H1 (cell line): ENCODE measurements around the gene RAD51B. TPM values are rescaled to one million over a fixed set of nuclear protein-coding genes. Genes with fewer than 3 reads are reported as not detected.

Experiments
- CTCF ChIA-PET: fragments of 300-600 bp; sonication (Branson Sonifier 250); formaldehyde crosslinking; loops from one replicate; lab custom pipeline; 2021; ENCODE audit not compliant: partially characterized antibody; lab: Charles Lee
- POLR2A ChIA-PET: fragments of 300-600 bp; sonication (Branson Sonifier 250); formaldehyde crosslinking; loops from one replicate; lab custom pipeline; 2021; ENCODE audit warnings: inconsistent platforms; ENCODE audit not compliant: partially characterized antibody; lab: Charles Lee
- DNase-seq, 2 experiments: peaks; one replicate each; pipeline versions ENCODE4 v3.0.0 to v3.0.0-alpha.2; 2010 to 2022; ENCODE audit warnings: low spot score in 2 of 2, low read depth in 1 of 2, mixed read lengths in 1 of 2
- FAIRE-seq: peaks from 2 replicates; lab custom pipeline; 2011; peaks lifted over from hg19 to GRCh38; lab: Jason Lieb, UNC
- H2AFZ ChIP-seq: 2 replicates; pipeline ENCODE4 v1.8.1; 2012; ENCODE audit warnings: low read length, inconsistent platforms
- H2AK5ac ChIP-seq: 2 replicates; pipeline ENCODE4 v1.6.1; 2013; ENCODE audit warnings: low read depth, low read length
- H2BK120ac ChIP-seq: replicated peaks from 2 replicates; pipeline ENCODE3; 2013; ENCODE audit warnings: low read depth, low read length, inconsistent platforms
- H2BK12ac ChIP-seq: 2 replicates; pipeline ENCODE4 v1.6.1; 2013; ENCODE audit warnings: low read depth, low read length
- H2BK15ac ChIP-seq: 2 replicates; pipeline ENCODE4 v1.6.1; 2013; ENCODE audit warnings: low read length
- H2BK20ac ChIP-seq: 2 replicates; pipeline ENCODE4 v1.6.1; 2013; ENCODE audit warnings: low read length
- H2BK5ac ChIP-seq: 2 replicates; pipeline ENCODE4 v1.6.1; 2013; ENCODE audit warnings: low read depth, low read length
- H3K14ac ChIP-seq: 2 replicates; pipeline ENCODE4 v1.6.1; 2013; ENCODE audit warnings: inconsistent platforms; ENCODE audit not compliant: insufficient read length
- H3K18ac ChIP-seq: 2 replicates; pipeline ENCODE4 v1.6.1; 2013; ENCODE audit warnings: low read length; ENCODE audit errors: extremely low read depth
- H3K23ac ChIP-seq: 2 replicates; pipeline ENCODE4 v1.6.1; 2013; ENCODE audit warnings: inconsistent platforms; ENCODE audit not compliant: insufficient read length
- H3K23me2 ChIP-seq: 2 replicates; pipeline ENCODE4 v1.6.1; 2013; ENCODE audit warnings: low read depth, low read length
- H3K27ac ChIP-seq: 2 replicates; pipeline ENCODE4 v1.6.1; 2011; ENCODE audit warnings: low read depth, low read length, inconsistent platforms
- H3K27me3 ChIP-seq, 4 experiments: replicated peaks in 1 of 4; 1 replicate in 1 of 4; 2 replicates in 3 of 4; pipeline versions ENCODE4 v1.6.1 to v1.8.1; 2011 to 2013; ENCODE audit warnings: low read length in 3 of 4, mild to moderate bottlenecking in 3 of 4, inconsistent platforms in 2 of 4, mixed read lengths in 2 of 4, moderate library complexity in 1 of 4; ENCODE audit not compliant: control insufficient read depth in 3 of 4, insufficient read depth in 3 of 4; ENCODE audit errors: extremely low read depth in 1 of 4
- H3K36me3 ChIP-seq, 4 experiments: 2 replicates each; pipeline versions ENCODE4 v1.6.1 to v1.8.1; 2011 to 2013; ENCODE audit warnings: mild to moderate bottlenecking in 4 of 4, low read length in 3 of 4, moderate library complexity in 2 of 4, control low read depth in 1 of 4, inconsistent platforms in 1 of 4; ENCODE audit not compliant: insufficient read depth in 4 of 4, control insufficient read depth in 2 of 4
- H3K4ac ChIP-seq: replicated peaks from 2 replicates; pipeline ENCODE3; 2013; ENCODE audit warnings: low read length, low read depth, mixed read lengths, inconsistent platforms; ENCODE audit not compliant: insufficient read length
- H3K4me1 ChIP-seq, 4 experiments: replicated peaks in 1 of 4; 1 replicate in 1 of 4; 2 replicates in 3 of 4; pipeline versions ENCODE4 v1.6.1 to v1.8.1; 2011 to 2013; ENCODE audit warnings: low read length in 3 of 4, inconsistent platforms in 2 of 4, mixed read lengths in 1 of 4; ENCODE audit not compliant: insufficient read depth in 4 of 4, control insufficient read depth in 3 of 4
- H3K4me2 ChIP-seq, 2 experiments: 2 replicates each; pipeline versions ENCODE4 v1.6.1 to v1.8.1; 2011 to 2013; ENCODE audit warnings: low read depth in 2 of 2, low read length in 2 of 2, control low read depth in 1 of 2, inconsistent platforms in 1 of 2, mild to moderate bottlenecking in 1 of 2; ENCODE audit not compliant: insufficient read depth in 1 of 2
- H3K4me3 ChIP-seq, 4 experiments: fragments of 200-600, 300-600 bp in 1 of 4; sonication (generic), shearing (Covaris generic), sonication (Bioruptor Twin) in 1 of 4; 2 replicates each; pipeline versions ENCODE4 v1.5.1 to v1.8.1; 2011 to 2016; ENCODE audit warnings: low read length in 4 of 4, low read depth in 3 of 4, control low read depth in 2 of 4, inconsistent platforms in 2 of 4, mild to moderate bottlenecking in 2 of 4, mixed read lengths in 1 of 4, moderate library complexity in 1 of 4; ENCODE audit not compliant: insufficient read depth in 2 of 4; ENCODE audit errors: extremely low read depth in 1 of 4
- H3K56ac ChIP-seq: replicated peaks from 2 replicates; pipeline ENCODE3; 2013; ENCODE audit warnings: low read depth, mild to moderate bottlenecking, mixed read lengths, low read length, inconsistent platforms; ENCODE audit not compliant: insufficient read length
- H3K79me1 ChIP-seq: 2 replicates; pipeline ENCODE4 v1.6.1; 2013; ENCODE audit warnings: low read depth, low read length, control low read depth
- H3K79me2 ChIP-seq, 2 experiments: 2 replicates each; pipeline versions ENCODE4 v1.6.1 to v1.8.1; 2012 to 2013; ENCODE audit warnings: low read length in 2 of 2, mild to moderate bottlenecking in 2 of 2, inconsistent platforms in 1 of 2; ENCODE audit not compliant: insufficient read depth in 2 of 2, control insufficient read depth in 1 of 2
- H3K9ac ChIP-seq, 4 experiments: replicated peaks in 1 of 4; 1 replicate in 1 of 4; 2 replicates in 3 of 4; pipeline versions ENCODE4 v1.6.1 to v1.8.1; 2011 to 2013; ENCODE audit warnings: low read depth in 3 of 4, low read length in 3 of 4, control low read depth in 2 of 4, mild to moderate bottlenecking in 2 of 4, moderate library complexity in 2 of 4, inconsistent platforms in 1 of 4; ENCODE audit errors: extremely low read depth in 1 of 4
- H3K9me3 ChIP-seq, 2 experiments: 2 replicates each; pipeline versions ENCODE4 v1.6.1 to v1.8.1; 2012 to 2013; ENCODE audit warnings: mild to moderate bottlenecking in 2 of 2, moderate library complexity in 2 of 2, control low read depth in 1 of 2, inconsistent platforms in 1 of 2, low read depth in 1 of 2, low read length in 1 of 2, mixed read lengths in 1 of 2; ENCODE audit not compliant: insufficient read depth in 2 of 2
- H4K20me1 ChIP-seq, 2 experiments: replicated peaks in 1 of 2; 2 replicates each; pipeline versions ENCODE3 to v1.8.1; 2011 to 2013; ENCODE audit warnings: inconsistent platforms in 2 of 2, low read length in 2 of 2, mild to moderate bottlenecking in 1 of 2; ENCODE audit not compliant: insufficient read depth in 2 of 2, control insufficient read depth in 1 of 2
- H4K5ac ChIP-seq: 2 replicates; pipeline ENCODE4 v1.6.1; 2013; ENCODE audit warnings: low read length, low read depth, mixed read lengths, inconsistent platforms; ENCODE audit not compliant: insufficient read length
- H4K8ac ChIP-seq: 2 replicates; pipeline ENCODE4 v1.8.0; 2013; ENCODE audit warnings: mild to moderate bottlenecking, moderate library complexity, low read length, inconsistent platforms; ENCODE audit not compliant: insufficient read depth; ENCODE audit errors: extremely low read depth
- H4K91ac ChIP-seq: replicated peaks from 2 replicates; pipeline ENCODE3; 2013; ENCODE audit warnings: low read length, mixed read lengths, inconsistent platforms; ENCODE audit not compliant: insufficient read length
- BACH1 ChIP-seq: IDR thresholded peaks from 2 replicates; pipeline ENCODE4 v1.6.1; 2012; ENCODE audit warnings: low read length, improper control_type of control experiment
- GABPA ChIP-seq: IDR thresholded peaks from 2 replicates; pipeline ENCODE4 v1.6.1; 2011; ENCODE audit warnings: mild to moderate bottlenecking, low read length, moderate library complexity, borderline replicate concordance; ENCODE audit not compliant: insufficient read depth
- KDM1A ChIP-seq: fragments of 200-600, 300-600 bp; sonication (generic); IDR thresholded peaks from 2 replicates; pipeline ENCODE4 v1.7.1; 2016; ENCODE audit warnings: mild to moderate bottlenecking, low read length, borderline replicate concordance
- MAFK ChIP-seq: IDR thresholded peaks from 2 replicates; pipeline ENCODE4 v1.6.1; 2012; ENCODE audit warnings: low read depth, mild to moderate bottlenecking, improper control_type of control experiment, low read length
- MAX ChIP-seq: IDR thresholded peaks from 2 replicates; pipeline ENCODE4 v1.6.1; 2012; ENCODE audit warnings: inconsistent platforms
- NRF1 ChIP-seq: IDR thresholded peaks from 2 replicates; pipeline ENCODE4 v1.6.1; 2011; ENCODE audit warnings: mild to moderate bottlenecking, low read depth, low read length, improper control_type of control experiment
- RAD21 ChIP-seq, 2 experiments: IDR thresholded peaks in 1 of 2; conservative IDR thresholded peaks in 1 of 2; 2 replicates each; pipeline ENCODE4 v1.6.1; 2011; ENCODE audit warnings: low read depth in 2 of 2, low read length in 2 of 2, improper control_type of control experiment in 1 of 2, inconsistent platforms in 1 of 2, mild to moderate bottlenecking in 1 of 2, moderate library complexity in 1 of 2
- SIN3A ChIP-seq, 2 experiments: IDR thresholded peaks in 1 of 2; conservative IDR thresholded peaks in 1 of 2; 2 replicates each; pipeline ENCODE4 v1.6.1; 2011 to 2012; ENCODE audit warnings: low read length in 2 of 2, improper control_type of control experiment in 1 of 2, low read depth in 1 of 2, mild to moderate bottlenecking in 1 of 2
- SUZ12 ChIP-seq: fragments of 200-600 bp; sonication (generic); IDR thresholded peaks from 2 replicates; pipeline ENCODE4 v1.6.1; 2012; ENCODE audit warnings: mild to moderate bottlenecking, inconsistent platforms, low read length, moderate library complexity, mixed read lengths
- TAF7 ChIP-seq: optimal IDR thresholded peaks from 2 replicates; pipeline ENCODE3; 2011; ENCODE audit warnings: low read depth, mild to moderate bottlenecking, inconsistent platforms, low read length, moderate library complexity, borderline replicate concordance
- WGBS, 2 experiments: shearing (Covaris generic) in 1 of 2; methylation state at CpG; one replicate each; pipeline versions ENCODE4 v1.1.6 to v1.1.7; 2013 to 2015; ENCODE audit warnings: low lambda C conversion rate in 2 of 2, mixed read lengths in 2 of 2, inconsistent platforms in 1 of 2, low coverage in 1 of 2, missing lambda C conversion rate in 1 of 2; ENCODE audit not compliant: insufficient replicate concordance in 2 of 2, insufficient coverage in 1 of 2, insufficient read length in 1 of 2; ENCODE audit errors: extremely low coverage in 1 of 2, missing lambda C conversion rate in 1 of 2; 5-methylcytosine and 5-hydroxymethylcytosine counted together
- polyA plus RNA-seq, 7 experiments: library from polyadenylated mRNA; depleted of rRNA in 3 of 7; stranded (reverse) in 5 of 7; unstranded in 2 of 7; fragments of >200 nt in 5 of 7; fragments of 200-250 nt in 2 of 7; gene quantifications; 1 replicate in 5 of 7; 2 replicates in 1 of 7; 4 replicates in 1 of 7; pipeline versions ENCODE4 v1.2.1 to v1.2.3, GENCODE V29; 2011 to 2013; ENCODE audit warnings: missing spikeins in 2 of 7, mixed read lengths in 2 of 7
- total RNA-seq: library from RNA; stranded (reverse); fragmentation: NEBNext Ultra II Directional; extraction: Animal tissue kit (Norgen Biotek cat#: 25700); gene quantifications from 2 replicates; pipeline ENCODE4 v1.2.1, GENCODE V29; 2021
- TF ChIP-seq, protein P1 (sequence below): IDR thresholded peaks from 2 replicates; pipeline ENCODE4 v1.6.1; 2012; ENCODE audit warnings: low read length, inconsistent platforms

Gene RAD51B
- total and polyA plus RNA-seq, 2 of the 8 experiments (the other 6 are each of a cell fraction or from before 2014, with no cell fraction given), result 3.9 to 14.9 TPM

DNA sequence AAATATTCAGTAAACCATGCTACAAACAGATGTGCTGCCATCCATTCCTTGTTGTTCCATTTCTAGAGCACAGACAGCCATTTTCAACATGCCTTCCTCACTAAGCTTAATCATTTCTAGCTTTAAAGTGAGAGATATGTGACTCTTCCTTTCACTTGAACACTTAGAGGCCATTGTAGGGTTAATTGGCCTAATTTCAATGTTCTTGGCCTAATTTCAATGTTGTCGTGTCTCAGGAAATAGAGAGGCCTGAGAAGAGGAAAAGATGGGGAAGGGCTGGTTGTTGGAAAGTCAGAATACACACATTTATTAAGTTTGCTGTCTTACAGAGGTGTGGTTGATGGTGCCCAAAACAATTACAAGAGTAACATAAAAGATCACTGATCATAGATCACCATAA lies 538.2 kb downstream of the RAD51B start:
- H3K79me2 ChIP-seq, result no peaks in the 10 kb centered on the region
- no peak overlapping the region for H2BK20ac ChIP-seq
- no peak overlapping the region for H3K4me3 ChIP-seq
- H4K8ac ChIP-seq, result no peak overlapping the region
- H3K9ac ChIP-seq, result no peak overlapping the region
- H2BK15ac ChIP-seq, result no peak overlapping the region
- H4K5ac ChIP-seq, result no peak overlapping the region
- CTCF ChIA-PET, result interaction anchor here (1.6 to 2.4 kb wide), 3 partner anchors 19 to 424 kb away, joined by 3 to 9 read pairs (median 6); no protein-coding TSS in a partner anchor
- H4K20me1 ChIP-seq, result no peaks in the 10 kb centered on the region
- 94% methylated on average over 1 of the region's 1 CpG; no CpG with 5 or more reads in 1 of the 2 experiments for WGBS, 2 experiments
- no peak overlapping the region for H2BK120ac ChIP-seq
- no peak overlapping the region for H3K4me2 ChIP-seq
- H3K27me3 ChIP-seq, result no peaks in the 10 kb centered on the region
- H3K23me2 ChIP-seq, result no peaks in the 10 kb centered on the region
- H3K79me1 ChIP-seq, result no peaks in the 10 kb centered on the region
- no peak overlapping the region for H2AK5ac ChIP-seq
- peaks cover 0 to 6% (median 0%) of the 10 kb centered on the region in 4 experiments; a peak in 1 of 7 replicates for H3K4me1 ChIP-seq
- H3K23ac ChIP-seq, result no peak overlapping the region
- H2AFZ ChIP-seq, result no peak overlapping the region
- H3K14ac ChIP-seq, result no peak overlapping the region
- no peak overlapping the region for H4K91ac ChIP-seq
- H3K56ac ChIP-seq, result no peak overlapping the region
- FAIRE-seq (no peak), DNase-seq (no peak)
- no peak overlapping the region for H2BK12ac ChIP-seq
- POLR2A ChIA-PET, result interaction anchor here (0.8 kb wide), 1 partner anchor 15 kb away, joined by 3 read pairs; no protein-coding TSS in a partner anchor
- no peaks in the 10 kb centered on the region for H3K9me3 ChIP-seq
- H2BK5ac ChIP-seq, result no peak overlapping the region
- no peak overlapping the region for H3K4ac ChIP-seq
- no peak overlapping the region for H3K27ac ChIP-seq
- no peaks in the 10 kb centered on the region for H3K36me3 ChIP-seq
- H3K18ac ChIP-seq, result no peak overlapping the region
- TF ChIP-seq MAFK, result no peak
- no peak for TF ChIP-seq RAD21 (IDR thresholded peaks at IDR 0.05 in 1 of 2, conservative IDR thresholded peaks at IDR 0.05 in 1 of 2; ENCODE audit: low read depth in 2 of 2, low read length in 2 of 2)
- no peak for TF ChIP-seq BACH1
- TF ChIP-seq, protein P1, sequence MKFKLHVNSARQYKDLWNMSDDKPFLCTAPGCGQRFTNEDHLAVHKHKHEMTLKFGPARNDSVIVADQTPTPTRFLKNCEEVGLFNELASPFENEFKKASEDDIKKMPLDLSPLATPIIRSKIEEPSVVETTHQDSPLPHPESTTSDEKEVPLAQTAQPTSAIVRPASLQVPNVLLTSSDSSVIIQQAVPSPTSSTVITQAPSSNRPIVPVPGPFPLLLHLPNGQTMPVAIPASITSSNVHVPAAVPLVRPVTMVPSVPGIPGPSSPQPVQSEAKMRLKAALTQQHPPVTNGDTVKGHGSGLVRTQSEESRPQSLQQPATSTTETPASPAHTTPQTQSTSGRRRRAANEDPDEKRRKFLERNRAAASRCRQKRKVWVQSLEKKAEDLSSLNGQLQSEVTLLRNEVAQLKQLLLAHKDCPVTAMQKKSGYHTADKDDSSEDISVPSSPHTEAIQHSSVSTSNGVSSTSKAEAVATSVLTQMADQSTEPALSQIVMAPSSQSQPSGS, result no peak
- TF ChIP-seq SIN3A (conservative IDR thresholded peaks at IDR 0.05 in 1 of 2, IDR thresholded peaks at IDR 0.05 in 1 of 2; ENCODE audit: low read depth in 1 of 2, low read length in 2 of 2), result no peak
- TF ChIP-seq MAX, result no peak
- TF ChIP-seq NRF1, result no peak
- no peak for TF ChIP-seq KDM1A
- TF ChIP-seq SUZ12, result no peak
- TF ChIP-seq GABPA, result no peak
- TF ChIP-seq TAF7, result no peak
